Spleen (tissue), 11 donors: ENCODE data around the gene GHRH. TPM values are rescaled to one million over a fixed set of nuclear protein-coding genes. Genes with fewer than 3 reads are reported as not detected.

Experiments used
- DNase-seq: peaks from one replicate; pipeline ENCODE4 v3.0.0-alpha.2; 2020
- H3K27ac ChIP-seq, 8 donors: fragments of 200-600 bp; sonication (generic) in 7 of 8; 1 replicate in 4 of 8; 2 replicates in 4 of 8; pipeline versions ENCODE4 v1.5.0 to v1.8.0; 2016 to 2021; ENCODE audit warnings: inconsistent platforms in 4 of 8, mild to moderate bottlenecking in 4 of 8, moderate library complexity in 1 of 8
- H3K27me3 ChIP-seq, 7 donors: fragments of 200-600 bp; sonication (generic) in 6 of 7; replicated peaks in 1 of 7; 1 replicate in 4 of 7; 2 replicates in 3 of 7; pipeline versions ENCODE4 v1.5.0 to v1.8.0; 2016 to 2021; ENCODE audit warnings: inconsistent platforms in 3 of 7, mild to moderate bottlenecking in 1 of 7
- H3K36me3 ChIP-seq, 6 donors: fragments of 200-600 bp; sonication (generic) in 5 of 6; 1 replicate in 4 of 6; 2 replicates in 2 of 6; pipeline versions ENCODE4 v1.5.0 to v1.8.0; 2016 to 2021; ENCODE audit warnings: inconsistent platforms in 2 of 6
- H3K4me1 ChIP-seq, 6 donors: fragments of 200-600 bp; sonication (generic) in 5 of 6; 1 replicate in 3 of 6; 2 replicates in 3 of 6; pipeline versions ENCODE4 v1.5.0 to v1.8.0; 2016 to 2021; ENCODE audit warnings: inconsistent platforms in 3 of 6
- H3K4me3 ChIP-seq, 8 donors: fragments of 200-600 bp; sonication (generic) in 7 of 8; 1 replicate in 4 of 8; 2 replicates in 4 of 8; pipeline versions ENCODE4 v1.5.0 to v1.8.0; 2016 to 2021; ENCODE audit warnings: inconsistent platforms in 4 of 8, mild to moderate bottlenecking in 4 of 8, moderate library complexity in 2 of 8
- H3K9me3 ChIP-seq, 8 donors: fragments of 200-600 bp; sonication (generic) in 7 of 8; 1 replicate in 4 of 8; 2 replicates in 4 of 8; pipeline versions ENCODE4 v1.5.0 to v1.8.0; 2016 to 2021; ENCODE audit warnings: inconsistent platforms in 4 of 8
- POLR2A ChIP-seq, 3 donors: fragments of 450-650 bp; IDR thresholded peaks; one replicate each; pipeline ENCODE4 v1.5.1; 2017; ENCODE audit warnings: antibody characterized with exemption in 3 of 3, mild to moderate bottlenecking in 1 of 3
- POLR2AphosphoS5 ChIP-seq, 3 donors: sonication (generic); formaldehyde crosslinking; IDR thresholded peaks; one replicate each; pipeline ENCODE4 v1.5.1; 2017; ENCODE audit warnings: antibody characterized with exemption in 3 of 3
- WGBS, 5 donors: extraction: QIAGEN DNeasy Blood & Tissue Kit in 3 of 5; methylation state at CpG; one replicate each; pipeline versions ENCODE4 v1.1.5 to v1.1.7; 2013 to 2018; 5-methylcytosine and 5-hydroxymethylcytosine counted together
- intact Hi-C: fragments of 100-400 bp; cut with DNase I; formaldehyde crosslinking; loops from one replicate; pipeline ENCODE4 v1.15.0; 2023; ENCODE audit warnings: low total_unique reads
- polyA plus RNA-seq, 3 donors: library from polyadenylated mRNA; stranded (reverse); fragments of 200-250 nt; gene quantifications; one replicate each; pipeline ENCODE4 v1.2.1, GENCODE V29; 2013
- total RNA-seq, 7 donors: library from RNA; depleted of rRNA in 3 of 7; stranded (reverse); fragments of >200 nt in 3 of 7; fragmentation: NEBNext Ultra II Directional in 4 of 7; extraction: Animal tissue kit (Norgen Biotek cat#: 25700) in 4 of 7; gene quantifications; one replicate each; pipeline versions ENCODE4 v1.1.0 to v1.2.1, GENCODE V29; 2016 to 2021
- TF ChIP-seq, protein P1 (sequence below), 11 experiments: fragments of 200-600 bp in 7 of 11; fragments of 450-650 bp in 4 of 11; sonication (generic) in 4 of 11; IDR thresholded peaks in 8 of 11; conservative IDR thresholded peaks in 3 of 11; 1 replicate in 7 of 11; 2 replicates in 4 of 11; pipeline versions ENCODE4 v1.4.0 to v1.8.0; 2016 to 2021; ENCODE audit warnings: antibody characterized with exemption in 11 of 11, inconsistent platforms in 4 of 11, mild to moderate bottlenecking in 1 of 11
- donor health status: healthy with polysubstance abuse.
- donor health status: DM: no; HTN: no; CAD: no; lungs with moderate emphysema.
- donor health status: DM: no; HTN: no; CAD: no.
- donor health status: Bipolar disorder and iron deficiency.
- donor health status: healthy.
- donor health status: DM: no; HTN: no; CAD: no.
- donor health status: DM: yes; HTN: yes; CAD: no.

Gene GHRH
- total and polyA plus RNA-seq, 10 donors = not detected

DNA sequence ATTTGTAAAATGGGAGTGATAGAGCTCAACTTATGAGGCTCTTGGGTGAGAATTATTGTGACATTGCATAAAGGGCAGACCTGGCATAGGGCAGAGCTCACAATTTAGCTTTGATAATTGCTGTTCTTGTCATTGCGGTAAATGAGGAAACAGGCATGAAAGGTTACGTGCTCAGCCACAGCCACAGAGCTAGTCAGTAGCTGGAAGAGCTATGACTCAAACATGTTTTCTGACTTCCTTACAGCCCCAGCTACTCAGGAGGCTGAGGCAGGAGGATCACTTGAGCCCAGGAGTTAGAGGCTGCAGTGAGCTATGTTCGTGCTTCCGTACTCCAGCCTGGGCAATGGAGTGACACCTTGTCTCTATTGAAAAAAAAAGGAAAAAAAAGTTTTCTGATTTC lies 3.5 kb upstream of the GHRH start:
- peaks cover 0 to 20% (median 10%) of the 10 kb centered on the region in 6 donors for H3K4me1 ChIP-seq
- DNase-seq = no peak
- intact Hi-C loops = loop anchor here (5.0 kb wide), 1 partner anchor 267 kb away; no protein-coding TSS in a partner anchor
- H3K27ac ChIP-seq = no peak overlapping the region
- TF ChIP-seq POLR2AphosphoS5 (IDR thresholded peaks at IDR 0.05) (no peak), POLR2A (IDR thresholded peaks at IDR 0.05) (no peak)
- TF ChIP-seq, protein P1, sequence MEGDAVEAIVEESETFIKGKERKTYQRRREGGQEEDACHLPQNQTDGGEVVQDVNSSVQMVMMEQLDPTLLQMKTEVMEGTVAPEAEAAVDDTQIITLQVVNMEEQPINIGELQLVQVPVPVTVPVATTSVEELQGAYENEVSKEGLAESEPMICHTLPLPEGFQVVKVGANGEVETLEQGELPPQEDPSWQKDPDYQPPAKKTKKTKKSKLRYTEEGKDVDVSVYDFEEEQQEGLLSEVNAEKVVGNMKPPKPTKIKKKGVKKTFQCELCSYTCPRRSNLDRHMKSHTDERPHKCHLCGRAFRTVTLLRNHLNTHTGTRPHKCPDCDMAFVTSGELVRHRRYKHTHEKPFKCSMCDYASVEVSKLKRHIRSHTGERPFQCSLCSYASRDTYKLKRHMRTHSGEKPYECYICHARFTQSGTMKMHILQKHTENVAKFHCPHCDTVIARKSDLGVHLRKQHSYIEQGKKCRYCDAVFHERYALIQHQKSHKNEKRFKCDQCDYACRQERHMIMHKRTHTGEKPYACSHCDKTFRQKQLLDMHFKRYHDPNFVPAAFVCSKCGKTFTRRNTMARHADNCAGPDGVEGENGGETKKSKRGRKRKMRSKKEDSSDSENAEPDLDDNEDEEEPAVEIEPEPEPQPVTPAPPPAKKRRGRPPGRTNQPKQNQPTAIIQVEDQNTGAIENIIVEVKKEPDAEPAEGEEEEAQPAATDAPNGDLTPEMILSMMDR (IDR thresholded peaks at IDR 0.05 in 8 of 11, conservative IDR thresholded peaks at IDR 0.05 in 3 of 11) = no peak
- no peaks in the 10 kb centered on the region for H3K9me3 ChIP-seq
- 64 to 83% (median 74%) methylated on average over 4 of the region's 4 CpGs for WGBS, 5 donors
- H3K36me3 ChIP-seq = no peaks in the 10 kb centered on the region
- peaks cover 0 to 19% (median 0%) of the 10 kb centered on the region in 7 donors for H3K27me3 ChIP-seq
- no peak overlapping the region for H3K4me3 ChIP-seq

DNA sequence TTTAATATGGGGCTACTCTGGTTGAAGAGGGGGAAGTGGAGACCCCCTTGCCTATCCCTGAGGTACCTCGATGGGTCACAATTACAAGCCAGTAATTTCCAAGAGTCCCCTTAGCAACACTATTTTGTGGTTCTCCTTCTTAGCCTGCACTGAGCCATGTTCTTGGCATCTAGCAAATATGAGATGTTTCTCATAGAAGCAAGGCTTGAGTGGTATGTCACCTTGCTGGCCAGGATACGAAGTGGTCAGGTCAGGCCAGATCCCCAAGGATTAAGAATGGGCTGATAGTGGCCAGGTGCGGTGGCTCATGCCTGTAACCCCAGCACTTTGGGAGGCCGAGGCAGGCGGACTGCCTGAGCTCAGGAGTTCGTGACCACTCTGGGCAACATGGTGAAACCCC lies 2.1 kb upstream of the GHRH start:
- H3K27me3 ChIP-seq = peaks cover 0 to 19% (median 0%) of the 10 kb centered on the region in 7 donors
- H3K9me3 ChIP-seq = no peaks in the 10 kb centered on the region
- no peak overlapping the region for H3K4me3 ChIP-seq
- WGBS, 5 donors = 77 to 87% (median 85%) methylated on average over 6 of the region's 6 CpGs
- TF ChIP-seq, protein P1 (IDR thresholded peaks at IDR 0.05 in 8 of 11, conservative IDR thresholded peaks at IDR 0.05 in 3 of 11) = no peak
- TF ChIP-seq POLR2AphosphoS5 (IDR thresholded peaks at IDR 0.05) = no peak
- TF ChIP-seq POLR2A (IDR thresholded peaks at IDR 0.05) = no peak
- no peaks in the 10 kb centered on the region for H3K36me3 ChIP-seq
- peaks cover 0 to 12% (median 3%) of the 10 kb centered on the region in 6 donors for H3K4me1 ChIP-seq
- intact Hi-C loops = no loop called here
- H3K27ac ChIP-seq = no peak overlapping the region
- no peak for DNase-seq

DNA sequence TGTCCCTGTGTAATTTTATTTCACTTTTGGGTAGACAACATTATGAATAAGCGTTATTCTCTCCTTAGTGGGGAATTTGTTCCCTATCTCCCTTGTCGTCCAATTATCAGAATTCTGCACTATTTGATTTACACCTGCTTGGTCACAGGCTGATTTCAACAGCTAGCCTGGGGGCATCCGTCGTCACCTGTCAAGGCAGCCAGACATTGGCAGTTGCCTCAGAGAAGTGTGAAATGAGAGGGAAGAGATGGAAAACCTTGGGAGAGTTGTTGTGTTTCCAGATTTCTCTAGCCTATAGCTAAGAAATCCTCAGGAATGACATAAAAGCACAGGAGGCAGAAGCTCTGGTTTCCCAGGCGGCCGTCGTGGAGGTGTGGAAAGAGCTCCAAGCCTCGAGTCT lies 891 bp upstream of the GHRH start:
- peaks cover 0 to 26% (median 0%) of the 10 kb centered on the region in 7 donors for H3K27me3 ChIP-seq
- H3K27ac ChIP-seq = no peak overlapping the region
- peaks cover 0 to 12% (median 3%) of the 10 kb centered on the region in 6 donors for H3K4me1 ChIP-seq
- no peak for DNase-seq
- H3K36me3 ChIP-seq = no peaks in the 10 kb centered on the region
- 69 to 85% (median 80%) methylated on average over 8 of the region's 8 CpGs for WGBS, 5 donors
- H3K9me3 ChIP-seq = no peaks in the 10 kb centered on the region
- intact Hi-C loops = no loop called here
- no peak overlapping the region for H3K4me3 ChIP-seq
- no peak for TF ChIP-seq POLR2AphosphoS5 (IDR thresholded peaks at IDR 0.05)

DNA sequence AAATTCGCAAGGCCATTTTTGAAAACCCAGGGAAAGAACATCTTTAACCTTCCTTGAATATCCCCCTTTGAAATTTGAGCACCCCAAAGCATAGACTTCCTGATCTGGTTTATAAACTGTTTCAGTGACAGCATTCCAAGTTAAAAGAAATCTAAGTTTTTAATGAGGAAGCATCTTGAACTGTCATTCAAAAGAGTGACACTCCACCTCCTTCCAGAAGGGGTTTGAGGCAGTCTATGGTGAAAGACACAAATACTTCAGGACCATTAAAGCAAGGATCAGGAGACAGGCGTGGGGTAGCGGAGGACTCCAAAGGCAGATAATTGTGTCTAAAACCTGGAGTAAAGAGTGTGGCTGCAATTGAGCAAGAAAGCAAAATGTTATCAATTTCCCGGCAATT lies 691 bp downstream of the GHRH start:
- 76 to 84% (median 79%) methylated on average over 4 of the region's 4 CpGs for WGBS, 5 donors
- no peaks in the 10 kb centered on the region for H3K36me3 ChIP-seq
- intact Hi-C loops = no loop called here

More for the DNA sequence above, 691 bp downstream of the GHRH start:
- H3K4me3 ChIP-seq = no peak overlapping the region
- no peak overlapping the region for H3K27ac ChIP-seq
- TF ChIP-seq, protein P1 (IDR thresholded peaks at IDR 0.05 in 8 of 11, conservative IDR thresholded peaks at IDR 0.05 in 3 of 11) = no peak
- no peak for TF ChIP-seq POLR2A (IDR thresholded peaks at IDR 0.05)
- TF ChIP-seq POLR2AphosphoS5 (IDR thresholded peaks at IDR 0.05) = no peak
- H3K9me3 ChIP-seq = no peaks in the 10 kb centered on the region
- H3K27me3 ChIP-seq = peaks cover 0 to 39% (median 0%) of the 10 kb centered on the region in 7 donors
- H3K4me1 ChIP-seq = peaks cover 0 to 12% (median 3%) of the 10 kb centered on the region in 6 donors
- DNase-seq = no peak
